ENCODE results near the gene CLCA2.

GRCh38 chr1:86396498-86396890, 27.5 kb upstream of the CLCA2 start:
- TF ChIP-seq EZH2 (IDR thresholded peaks at IDR 0.05) (no peak), POLR2AphosphoS5 (IDR thresholded peaks at IDR 0.05; ENCODE audit: borderline replicate concordance, low read depth, low read length) (no peak), FOXP2 (optimal IDR thresholded peaks at IDR 0.05; ENCODE audit: control extremely low read depth, extremely low read length, insufficient read depth) (no peak)

Data from SK-N-MC (cell line).